ENCODE results near the gene PNLIP. TPM values are rescaled to one million over a fixed set of nuclear protein-coding genes. Genes with fewer than 3 reads are reported as not detected.
A peak's percentile ranks its signal among the peaks of the same experiment; 100 is the strongest.

PNLIP gene
- total RNA-seq = not detected

DNA sequence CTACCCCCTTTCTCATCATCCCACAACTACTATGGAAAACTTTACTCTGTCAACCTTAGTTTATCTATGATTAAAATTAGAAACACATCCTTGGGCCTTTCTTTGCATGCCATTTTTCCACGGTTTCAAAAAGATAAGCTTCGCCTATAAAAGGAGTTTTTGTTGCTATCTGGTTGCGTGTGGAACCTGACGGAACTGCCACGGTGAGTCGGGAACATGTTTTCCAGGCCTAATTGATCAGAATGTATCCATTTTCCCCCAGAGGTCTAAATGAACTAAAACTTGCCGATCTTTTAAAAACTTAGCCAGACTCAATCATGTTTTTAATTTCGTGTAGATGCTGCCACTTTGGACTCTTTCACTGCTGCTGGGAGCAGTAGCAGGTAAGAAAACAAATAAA, at the start of gene PNLIP:
TSS of gene PNLIP (plus strand) at position 176 of the 400 bp plus-strand sequence. CDS start at position 338, 162 bp downstream.
- POLR2A ChIA-PET = no interaction called here
- CTCF ChIA-PET = no interaction called here
- H3K4me1 Mint-ChIP-seq (ENCODE audit: low read depth) = no peaks in the 10 kb centered on the region
- H3K27ac Mint-ChIP-seq = no peak within 1 kb of the TSS
- TF ChIP-seq, protein P1, sequence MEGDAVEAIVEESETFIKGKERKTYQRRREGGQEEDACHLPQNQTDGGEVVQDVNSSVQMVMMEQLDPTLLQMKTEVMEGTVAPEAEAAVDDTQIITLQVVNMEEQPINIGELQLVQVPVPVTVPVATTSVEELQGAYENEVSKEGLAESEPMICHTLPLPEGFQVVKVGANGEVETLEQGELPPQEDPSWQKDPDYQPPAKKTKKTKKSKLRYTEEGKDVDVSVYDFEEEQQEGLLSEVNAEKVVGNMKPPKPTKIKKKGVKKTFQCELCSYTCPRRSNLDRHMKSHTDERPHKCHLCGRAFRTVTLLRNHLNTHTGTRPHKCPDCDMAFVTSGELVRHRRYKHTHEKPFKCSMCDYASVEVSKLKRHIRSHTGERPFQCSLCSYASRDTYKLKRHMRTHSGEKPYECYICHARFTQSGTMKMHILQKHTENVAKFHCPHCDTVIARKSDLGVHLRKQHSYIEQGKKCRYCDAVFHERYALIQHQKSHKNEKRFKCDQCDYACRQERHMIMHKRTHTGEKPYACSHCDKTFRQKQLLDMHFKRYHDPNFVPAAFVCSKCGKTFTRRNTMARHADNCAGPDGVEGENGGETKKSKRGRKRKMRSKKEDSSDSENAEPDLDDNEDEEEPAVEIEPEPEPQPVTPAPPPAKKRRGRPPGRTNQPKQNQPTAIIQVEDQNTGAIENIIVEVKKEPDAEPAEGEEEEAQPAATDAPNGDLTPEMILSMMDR (IDR thresholded peaks at IDR 0.05) = no peak
- H3K27me3 Mint-ChIP-seq = peaks cover 5% of the 10 kb centered on the region
- H3K9me3 Mint-ChIP-seq = no peaks in the 10 kb centered on the region
- no peak for DNase-seq
- intact Hi-C loops (cut with micrococcal nuclease) = no loop called here
- no peaks in the 10 kb centered on the region for H3K36me3 Mint-ChIP-seq (ENCODE audit: low read depth)
- H3K4me3 Mint-ChIP-seq = no peak within 1 kb of the TSS
- ATAC-seq = no peak

DNA sequence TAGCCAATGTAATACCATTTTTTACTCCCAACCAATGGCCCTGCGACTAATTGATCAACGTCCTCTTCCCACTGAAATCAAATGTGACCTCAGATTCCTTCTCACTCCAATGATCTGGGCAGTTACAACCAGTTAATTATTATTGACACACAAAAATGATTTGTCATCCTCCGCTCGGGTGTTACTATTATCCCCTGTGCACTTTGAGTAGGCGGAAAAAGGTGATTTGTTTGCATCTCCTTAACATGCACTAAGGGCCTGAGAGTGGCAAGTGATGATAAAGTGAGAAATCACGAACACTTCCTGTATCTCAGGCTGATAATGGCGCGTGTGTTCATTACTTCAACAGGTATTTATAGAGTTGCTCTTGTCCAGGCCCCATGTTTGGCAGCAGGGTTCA, 40.9 kb upstream of the PNLIP start:
- TF ChIP-seq, protein P1 (IDR thresholded peaks at IDR 0.05) = no peak
- POLR2A ChIA-PET = no interaction called here
- Mint-ChIP-seq H3K4me3 (no peak overlapping the region), H3K4me1 (ENCODE audit: low read depth) (no peaks in the 10 kb centered on the region), H3K36me3 (ENCODE audit: low read depth) (no peaks in the 10 kb centered on the region), H3K27ac (no peak overlapping the region), H3K27me3 (no peaks in the 10 kb centered on the region), H3K9me3 (no peaks in the 10 kb centered on the region)
- ATAC-seq = no peak
- CTCF ChIA-PET = interaction anchor here (2.0 kb wide), 1 partner anchor 14 kb away, joined by 7 read pairs; no protein-coding TSS in a partner anchor
- intact Hi-C loops (cut with micrococcal nuclease) = no loop called here
- no peak for DNase-seq

DNA sequence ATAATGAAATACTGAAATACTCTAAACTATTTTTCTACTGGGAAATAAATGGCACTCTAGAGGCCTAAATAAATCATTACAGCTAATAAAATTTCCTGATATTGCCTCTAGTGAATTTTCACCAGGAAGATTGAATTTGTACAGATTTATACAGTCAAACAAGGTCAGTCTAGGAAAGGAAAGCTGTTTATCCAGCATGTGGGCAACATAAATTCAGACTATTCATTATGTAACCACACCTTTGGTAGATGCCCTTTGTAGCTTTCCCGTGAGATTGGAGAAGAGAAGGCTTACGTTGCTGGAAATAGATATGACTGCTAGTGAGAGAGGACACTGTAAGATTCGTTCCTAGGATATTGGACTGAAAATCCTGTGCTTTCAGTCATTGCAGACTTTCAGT, 35.2 kb upstream of the PNLIP start:
- ATAC-seq (no peak), DNase-seq (no peak)
- no peak overlapping the region for H3K27ac Mint-ChIP-seq
- TF ChIP-seq, protein P1 (IDR thresholded peaks at IDR 0.05) = no peak
- POLR2A ChIA-PET = no interaction called here
- intact Hi-C loops (cut with micrococcal nuclease) = no loop called here
- no peaks in the 10 kb centered on the region for H3K4me1 Mint-ChIP-seq (ENCODE audit: low read depth)
- no peaks in the 10 kb centered on the region for H3K36me3 Mint-ChIP-seq (ENCODE audit: low read depth)
- peaks cover 1% of the 10 kb centered on the region for H3K27me3 Mint-ChIP-seq
- H3K9me3 Mint-ChIP-seq = no peaks in the 10 kb centered on the region
- CTCF ChIA-PET = no interaction called here
- no peak overlapping the region for H3K4me3 Mint-ChIP-seq

DNA sequence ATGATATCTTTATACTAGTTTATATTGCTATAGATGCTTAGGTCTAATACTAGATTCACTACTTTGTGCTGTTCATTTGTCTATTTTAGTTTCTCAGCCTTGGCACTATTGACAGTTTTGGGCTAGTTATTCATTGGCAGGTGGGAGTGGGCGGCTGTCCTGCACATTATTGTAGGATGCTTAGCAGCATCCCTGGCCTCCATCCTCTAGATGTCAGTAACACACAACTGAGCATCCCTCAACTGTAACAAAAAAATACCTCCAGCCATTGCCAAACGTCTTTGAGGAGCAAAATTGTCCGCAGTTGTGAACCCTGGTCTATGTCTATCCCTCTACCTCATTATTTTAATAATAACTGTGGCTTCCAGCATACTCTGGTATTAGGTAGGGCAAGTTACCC, 34.4 kb upstream of the PNLIP start:
- ATAC-seq (no peak), DNase-seq (no peak)
- TF ChIP-seq, protein P1 (IDR thresholded peaks at IDR 0.05) = no peak
- Mint-ChIP-seq H3K4me3 (no peak overlapping the region), H3K4me1 (ENCODE audit: low read depth) (no peaks in the 10 kb centered on the region), H3K9me3 (no peaks in the 10 kb centered on the region), H3K27ac (no peak overlapping the region), H3K36me3 (ENCODE audit: low read depth) (no peaks in the 10 kb centered on the region), H3K27me3 (peaks cover 1% of the 10 kb centered on the region)
- POLR2A ChIA-PET = no interaction called here
- intact Hi-C loops (cut with micrococcal nuclease) = no loop called here
- CTCF ChIA-PET = no interaction called here

DNA sequence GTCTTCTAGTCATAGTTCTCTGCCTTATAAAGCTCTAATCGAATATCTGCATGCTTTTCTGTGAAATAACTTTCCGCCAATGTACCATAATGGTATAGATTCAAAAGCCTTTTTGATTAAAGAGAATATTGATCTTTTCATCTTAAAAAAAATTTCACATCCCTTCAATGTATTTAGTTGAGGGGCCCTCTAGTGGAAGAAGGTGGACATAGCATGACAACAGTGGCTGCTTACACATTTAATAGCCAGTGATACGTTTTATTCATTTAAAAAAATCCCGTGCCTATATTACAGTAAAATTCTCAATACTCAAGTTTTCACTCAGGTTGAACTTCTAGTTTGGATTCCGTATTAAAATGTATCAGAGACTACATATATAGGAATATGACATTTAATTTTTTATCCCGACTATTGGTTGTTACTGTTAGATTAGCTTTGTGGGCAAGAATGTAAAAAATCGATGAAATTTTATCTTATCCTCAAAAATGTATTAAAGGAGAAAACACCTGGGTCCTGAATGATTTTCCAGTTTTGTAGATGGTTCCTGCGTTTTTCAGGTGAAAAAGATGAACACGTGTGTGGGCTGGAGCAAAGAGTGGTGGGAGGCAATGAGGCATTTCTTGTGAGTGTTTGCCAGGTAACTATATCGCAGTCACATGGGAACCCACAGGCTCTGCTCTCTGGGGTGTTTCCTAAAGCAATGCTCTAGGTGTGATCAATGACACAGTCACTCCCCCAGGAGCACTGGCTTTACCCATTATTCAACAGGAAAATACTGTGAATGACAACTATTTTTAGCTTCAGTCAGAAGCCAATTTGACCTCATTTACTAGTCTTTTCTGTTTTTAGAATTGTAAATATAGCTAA, 24.1 kb upstream of the PNLIP start:
- Mint-ChIP-seq H3K27me3 (peaks cover 1% of the 10 kb centered on the region), H3K9me3 (no peaks in the 10 kb centered on the region), H3K4me1 (ENCODE audit: low read depth) (no peaks in the 10 kb centered on the region), H3K4me3 (no peak overlapping the region), H3K27ac (no peak overlapping the region), H3K36me3 (ENCODE audit: low read depth) (no peaks in the 10 kb centered on the region)
- DNase-seq (peak; percentile 58), ATAC-seq (peak; percentile 37)
- POLR2A ChIA-PET = no interaction called here
- TF ChIP-seq, protein P1 (IDR thresholded peaks at IDR 0.05) = peak; percentile 80
- CTCF ChIA-PET = interaction anchor here (0.7 to 1.5 kb wide), 6 partner anchors 8 to 69 kb away, joined by 3 to 4 read pairs (median 4); partner anchors contain the start of gene PNLIPRP1
- intact Hi-C loops (cut with micrococcal nuclease) = no loop called here
